ENCODE measurements around the gene IMMP2L. TPM values are rescaled to one million over a fixed set of nuclear protein-coding genes. Genes with fewer than 3 reads are reported as not detected.

Gene IMMP2L
- total RNA-seq, 1 experiment from 2014 or later = 8.8 TPM

GRCh38 chr7:111265394-111265793, 296.9 kb downstream of the IMMP2L start:
- ChIA-PET POLR2A (no interaction called here), CTCF (no interaction called here)
- DNase-seq (ENCODE audit: low read depth, low spot score) (no peak), ATAC-seq (no peak)
- no TSS peak for BruUV-seq (replicated peaks)
- TF ChIP-seq SIN3A (IDR thresholded peaks at IDR 0.05; ENCODE audit: borderline replicate concordance, insufficient read depth, low read depth, low read length) (no peak), CTCF (IDR thresholded peaks at IDR 0.05) (no peak), REST (IDR thresholded peaks at IDR 0.05; ENCODE audit: insufficient read depth in 1 of 2, low read depth in 2 of 2, low read length in 1 of 2) (no peak), POLR2AphosphoS5 (IDR thresholded peaks at IDR 0.05; ENCODE audit: low read depth, low read length) (no peak), TCF7L2 (IDR thresholded peaks at IDR 0.05; ENCODE audit: low read depth, low read length) (no peak)
- Histone ChIP-seq H3K4me3 (ENCODE audit: low read depth in 2 of 2, low read length in 2 of 2) (no peak overlapping the region), H3K4me1 (ENCODE audit: control insufficient read depth, insufficient read depth, low read length) (no peaks in the 10 kb centered on the region), H3K36me3 (ENCODE audit: control insufficient read depth, insufficient read depth, low read length) (no peaks in the 10 kb centered on the region), H3K27ac (ENCODE audit: low read length) (no peak overlapping the region), H3K27me3 (ENCODE audit: control insufficient read depth, insufficient read depth, low read length) (no peaks in the 10 kb centered on the region), H3K9me3 (ENCODE audit: control insufficient read depth, insufficient read depth, low read depth, low read length) (no peaks in the 10 kb centered on the region)
- in situ Hi-C loops (cut with HindIII; ENCODE audit: low pct_unique_long_range_greater_than_20kb, low sequenced_read_pairs) = no loop called here
- intact Hi-C loops (cut with micrococcal nuclease; ENCODE audit: unreplicated experiment) = no loop called here

GRCh38 chr7:111264981-111265380, 297.3 kb downstream of the IMMP2L start:
- Histone ChIP-seq H3K36me3 (ENCODE audit: control insufficient read depth, insufficient read depth, low read length) (no peaks in the 10 kb centered on the region), H3K4me1 (ENCODE audit: control insufficient read depth, insufficient read depth, low read length) (no peaks in the 10 kb centered on the region), H3K27me3 (ENCODE audit: control insufficient read depth, insufficient read depth, low read length) (no peaks in the 10 kb centered on the region), H3K27ac (ENCODE audit: low read length) (no peak overlapping the region), H3K9me3 (ENCODE audit: control insufficient read depth, insufficient read depth, low read depth, low read length) (no peaks in the 10 kb centered on the region), H3K4me3 (ENCODE audit: low read depth in 2 of 2, low read length in 2 of 2) (no peak overlapping the region)
- BruUV-seq (replicated peaks) = no TSS peak
- ATAC-seq (no peak), DNase-seq (ENCODE audit: low read depth, low spot score) (no peak)
- in situ Hi-C loops (cut with HindIII; ENCODE audit: low pct_unique_long_range_greater_than_20kb, low sequenced_read_pairs) = no loop called here
- ChIA-PET POLR2A (no interaction called here), CTCF (no interaction called here)
- no peak for TF ChIP-seq SIN3A (IDR thresholded peaks at IDR 0.05; ENCODE audit: borderline replicate concordance, insufficient read depth, low read depth, low read length)
- TF ChIP-seq CTCF (IDR thresholded peaks at IDR 0.05) = no peak
- no peak for TF ChIP-seq REST (IDR thresholded peaks at IDR 0.05; ENCODE audit: insufficient read depth in 1 of 2, low read depth in 2 of 2, low read length in 1 of 2)
- no peak for TF ChIP-seq TCF7L2 (IDR thresholded peaks at IDR 0.05; ENCODE audit: low read depth, low read length)
- TF ChIP-seq POLR2AphosphoS5 (IDR thresholded peaks at IDR 0.05; ENCODE audit: low read depth, low read length) = no peak
- intact Hi-C loops (cut with micrococcal nuclease; ENCODE audit: unreplicated experiment) = no loop called here
